Activated CD4-positive, alpha-beta T cell treated with anti-CD3 and anti-CD28 coated beads, Interleukin-2, amount 50 U/mL, for 24 hours (primary cell): Measurements from ENCODE around the gene TIGD1.

Experiments
- DNase-seq, 2 donors: peaks; one replicate each; pipeline ENCODE4 v3.0.0-alpha.2; 2020; ENCODE audit warnings: low read depth in 1 of 2, low spot score in 1 of 2

The TIGD1 gene

GRCh38 chr2:232502911-232503808 is 47.2 kb downstream of the TIGD1 start:
- DNase-seq = no peak

GRCh38 chr2:232502511-232502910 is 47.8 kb downstream of the TIGD1 start:
- DNase-seq = no peak

- DNase-seq = no peak
Measured at GRCh38 chr2:232501794-232502390, 48.5 kb downstream of the TIGD1 start.

- DNase-seq = no peak
Measured at GRCh38 chr2:232501331-232501771, 49.0 kb downstream of the TIGD1 start.

DNA sequence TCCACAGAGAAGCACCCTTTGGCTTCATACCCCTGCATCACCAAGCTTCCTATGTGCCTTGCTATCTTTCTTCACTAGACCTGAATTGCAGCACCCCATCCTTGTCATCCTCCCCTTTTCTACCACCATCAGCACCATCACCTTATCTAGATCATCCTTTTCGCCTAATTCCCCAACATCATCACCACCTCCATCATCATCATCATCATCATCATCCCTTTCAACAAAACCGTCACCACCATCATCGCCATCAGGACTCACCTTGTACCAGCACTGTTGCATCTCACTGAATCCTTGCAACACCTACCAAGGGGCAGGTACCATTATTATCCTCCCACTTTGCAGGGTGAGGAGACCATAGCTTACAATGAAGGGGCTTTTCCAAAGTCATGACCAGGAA is 51.9 kb downstream of the TIGD1 start:
- no peak for DNase-seq
